GM06990 (cell line): ENCODE data around the gene IL36RN.
"Not testable (repeated sequence)": the region's sequence is repeated elsewhere in the genome, so short reads cannot be mapped to it uniquely, and the experiment has no call there.

ENCODE experiments used
- DNase-seq: peaks from one replicate; pipeline ENCODE4 v3.0.0-alpha.2; 2011; ENCODE audit not compliant: insufficient read length; ENCODE audit errors: extremely low read depth
- H3K27me3 ChIP-seq: replicated peaks from 2 replicates; pipeline ENCODE4 v1.6.0; 2011; ENCODE audit warnings: low read length; ENCODE audit not compliant: control insufficient read depth, insufficient read depth
- H3K36me3 ChIP-seq: 2 replicates; pipeline ENCODE4 v1.5.1; 2011; ENCODE audit warnings: low read length; ENCODE audit not compliant: control insufficient read depth, insufficient read depth
- H3K4me3 ChIP-seq: replicated peaks from 2 replicates; pipeline ENCODE4 v1.5.1; 2011; ENCODE audit warnings: low read depth, mild to moderate bottlenecking, control low read depth, low read length
- TF ChIP-seq, protein P1 (sequence below): IDR thresholded peaks from 2 replicates; pipeline ENCODE4 v1.5.1; 2011; ENCODE audit warnings: low read length, control low read depth, mild to moderate bottlenecking, inconsistent platforms; ENCODE audit not compliant: insufficient read depth, poor library complexity, severe bottlenecking

Gene IL36RN

DNA sequence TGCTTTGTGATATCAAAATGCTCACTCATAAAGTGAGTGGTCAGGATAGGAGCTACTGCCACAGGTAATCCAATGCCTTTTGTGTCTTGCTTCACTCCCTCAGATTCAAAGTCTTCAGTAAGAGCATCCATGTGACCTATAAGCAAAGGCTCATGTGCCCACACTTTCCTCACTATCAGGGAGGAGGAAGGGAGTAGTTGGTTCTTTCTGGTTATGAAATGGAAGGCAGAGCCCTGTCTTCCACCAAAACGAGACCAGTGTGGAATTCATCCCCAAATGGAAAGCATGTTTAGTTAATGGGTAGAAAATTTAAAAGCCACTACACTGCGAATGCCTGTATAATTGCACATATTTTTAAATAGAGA lies 34.6 kb downstream of the IL36RN start:
- Histone ChIP-seq H3K36me3 (no peaks in the 10 kb centered on the region), H3K27me3 (no peaks in the 10 kb centered on the region), H3K4me3 (no peak overlapping the region)
- TF ChIP-seq, protein P1, sequence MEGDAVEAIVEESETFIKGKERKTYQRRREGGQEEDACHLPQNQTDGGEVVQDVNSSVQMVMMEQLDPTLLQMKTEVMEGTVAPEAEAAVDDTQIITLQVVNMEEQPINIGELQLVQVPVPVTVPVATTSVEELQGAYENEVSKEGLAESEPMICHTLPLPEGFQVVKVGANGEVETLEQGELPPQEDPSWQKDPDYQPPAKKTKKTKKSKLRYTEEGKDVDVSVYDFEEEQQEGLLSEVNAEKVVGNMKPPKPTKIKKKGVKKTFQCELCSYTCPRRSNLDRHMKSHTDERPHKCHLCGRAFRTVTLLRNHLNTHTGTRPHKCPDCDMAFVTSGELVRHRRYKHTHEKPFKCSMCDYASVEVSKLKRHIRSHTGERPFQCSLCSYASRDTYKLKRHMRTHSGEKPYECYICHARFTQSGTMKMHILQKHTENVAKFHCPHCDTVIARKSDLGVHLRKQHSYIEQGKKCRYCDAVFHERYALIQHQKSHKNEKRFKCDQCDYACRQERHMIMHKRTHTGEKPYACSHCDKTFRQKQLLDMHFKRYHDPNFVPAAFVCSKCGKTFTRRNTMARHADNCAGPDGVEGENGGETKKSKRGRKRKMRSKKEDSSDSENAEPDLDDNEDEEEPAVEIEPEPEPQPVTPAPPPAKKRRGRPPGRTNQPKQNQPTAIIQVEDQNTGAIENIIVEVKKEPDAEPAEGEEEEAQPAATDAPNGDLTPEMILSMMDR: no peak
- no peak for DNase-seq

DNA sequence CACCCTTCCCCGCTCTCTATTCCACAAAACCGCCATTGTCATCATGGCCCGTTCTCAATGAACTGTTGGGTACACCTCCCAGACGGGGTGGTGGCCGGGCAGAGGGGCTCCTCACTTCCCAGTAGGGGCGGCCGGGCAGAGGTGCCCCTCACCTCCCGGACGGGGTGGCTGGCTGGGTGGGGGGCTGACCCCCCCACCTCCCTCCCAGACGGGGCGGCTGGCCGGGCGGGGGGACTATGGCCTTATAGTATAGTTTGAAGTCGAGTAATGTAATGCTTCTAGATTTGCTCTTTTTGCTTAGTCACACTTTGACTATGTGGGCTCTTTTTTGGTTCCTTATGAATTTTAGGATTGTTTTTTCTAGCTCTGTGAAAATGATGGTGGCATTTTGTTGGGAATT lies 37.3 kb downstream of the IL36RN start:
- not testable (repeated sequence) for DNase-seq, H3K36me3 ChIP-seq

DNA sequence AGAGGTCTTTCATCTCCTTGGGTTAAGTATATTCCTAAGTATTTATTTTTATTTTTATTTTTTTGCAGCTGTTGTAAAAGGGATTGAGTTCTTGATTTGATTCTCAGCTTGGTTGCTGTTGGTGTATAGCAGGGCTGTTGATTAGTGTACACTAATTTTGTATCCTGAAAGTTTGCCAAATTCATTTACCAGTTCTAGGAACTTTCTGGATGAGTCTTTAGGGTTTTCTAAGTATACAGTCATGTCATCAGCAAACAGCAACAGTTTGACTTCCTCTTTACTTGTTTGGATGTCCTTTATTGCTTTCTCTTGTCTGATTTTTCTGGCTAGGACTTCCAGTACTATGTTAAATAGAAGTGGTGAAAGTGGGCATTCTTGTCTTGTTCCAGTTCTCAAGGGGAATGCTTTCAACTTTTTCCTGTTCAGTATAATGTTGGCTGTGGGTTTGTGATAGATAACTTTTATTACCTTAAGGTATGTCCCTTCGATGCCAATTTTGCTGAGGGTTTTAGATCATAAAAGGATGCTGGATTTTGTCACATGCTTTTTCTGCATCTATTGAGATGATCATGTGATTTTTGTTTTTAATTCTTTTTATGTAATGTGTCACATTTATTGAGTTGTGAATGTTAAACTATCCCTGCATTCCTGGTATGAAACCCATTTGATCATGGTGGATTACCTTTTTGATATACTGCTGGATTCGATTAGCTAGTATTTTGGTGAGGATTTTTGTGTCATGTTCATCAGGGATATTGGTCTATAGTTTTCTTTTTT lies 38.0 kb downstream of the IL36RN start:
- not testable (repeated sequence) for DNase-seq, H3K27me3 ChIP-seq, H3K4me3 ChIP-seq, H3K36me3 ChIP-seq

More for the DNA sequence above, 37.3 kb downstream of the IL36RN start:
- not testable (repeated sequence) for H3K4me3 ChIP-seq, H3K27me3 ChIP-seq

DNA sequence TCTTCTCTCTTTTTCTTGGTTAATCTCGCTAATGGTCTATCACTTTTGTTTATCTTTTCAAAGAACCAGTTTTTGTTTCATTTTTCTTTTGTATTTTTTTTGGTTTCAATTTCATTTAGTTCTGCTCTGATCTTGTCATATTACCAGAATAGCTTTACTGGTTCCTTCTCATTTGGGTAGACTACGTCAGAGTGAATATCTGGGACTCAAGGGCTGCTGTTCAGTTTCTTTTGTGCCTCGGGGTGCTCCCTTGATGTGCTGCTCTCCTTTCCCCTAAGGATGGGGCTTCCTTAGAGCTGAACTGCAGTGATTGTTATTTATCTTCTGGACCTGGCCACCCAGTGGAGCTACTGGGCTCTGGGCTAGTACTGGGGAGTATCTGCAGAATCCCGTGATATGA lies 39.0 kb downstream of the IL36RN start:
- TF ChIP-seq, protein P1: no peak
- H3K27me3 ChIP-seq: no peaks in the 10 kb centered on the region
- no peaks in the 10 kb centered on the region for H3K36me3 ChIP-seq
- H3K4me3 ChIP-seq: no peak overlapping the region
- no peak for DNase-seq

DNA sequence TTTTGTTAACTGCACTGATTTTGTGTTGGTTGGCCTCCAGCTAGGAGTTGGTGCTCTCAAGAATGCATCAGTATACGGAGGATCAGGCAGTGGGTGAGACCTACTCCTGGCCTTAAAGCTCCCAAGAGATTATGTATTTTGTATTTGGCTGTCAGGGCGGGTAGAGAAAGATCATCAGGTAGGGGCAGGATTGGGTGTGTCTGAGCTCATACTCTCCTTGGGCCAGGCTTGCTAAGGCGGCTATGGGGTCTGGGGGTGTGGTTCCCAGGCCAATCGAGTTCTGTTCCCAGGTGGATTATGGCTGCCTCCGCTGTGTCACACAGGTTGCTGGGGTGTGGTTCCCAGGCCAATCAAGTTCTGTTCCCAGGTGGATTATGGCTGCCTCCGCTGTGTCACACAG lies 39.5 kb downstream of the IL36RN start:
- H3K36me3 ChIP-seq: no peaks in the 10 kb centered on the region
- TF ChIP-seq, protein P1: no peak
- no peaks in the 10 kb centered on the region for H3K27me3 ChIP-seq
- no peak for DNase-seq
- no peak overlapping the region for H3K4me3 ChIP-seq

DNA sequence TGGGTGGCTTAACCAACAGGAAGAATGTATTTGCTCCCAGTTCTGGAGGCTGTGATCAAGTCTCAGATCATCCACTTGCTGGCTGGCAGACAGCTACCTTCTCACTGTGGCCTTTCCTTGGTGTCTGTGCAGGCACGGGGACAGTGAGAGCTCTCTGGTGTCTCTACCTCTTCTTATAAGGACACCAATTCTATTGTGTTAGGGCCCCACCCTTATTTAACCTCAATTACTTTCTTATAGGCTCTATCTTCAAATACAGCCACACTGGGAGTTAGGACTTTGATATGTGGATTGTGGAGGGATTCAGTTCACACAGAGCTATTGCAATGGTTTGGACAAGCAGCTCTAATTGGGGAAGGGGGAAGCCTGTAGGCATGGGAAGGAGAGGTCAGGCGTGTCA lies 43.1 kb downstream of the IL36RN start:
- H3K27me3 ChIP-seq: no peaks in the 10 kb centered on the region
- TF ChIP-seq, protein P1: no peak
- no peak for DNase-seq
- H3K4me3 ChIP-seq: no peak overlapping the region
- no peaks in the 10 kb centered on the region for H3K36me3 ChIP-seq

DNA sequence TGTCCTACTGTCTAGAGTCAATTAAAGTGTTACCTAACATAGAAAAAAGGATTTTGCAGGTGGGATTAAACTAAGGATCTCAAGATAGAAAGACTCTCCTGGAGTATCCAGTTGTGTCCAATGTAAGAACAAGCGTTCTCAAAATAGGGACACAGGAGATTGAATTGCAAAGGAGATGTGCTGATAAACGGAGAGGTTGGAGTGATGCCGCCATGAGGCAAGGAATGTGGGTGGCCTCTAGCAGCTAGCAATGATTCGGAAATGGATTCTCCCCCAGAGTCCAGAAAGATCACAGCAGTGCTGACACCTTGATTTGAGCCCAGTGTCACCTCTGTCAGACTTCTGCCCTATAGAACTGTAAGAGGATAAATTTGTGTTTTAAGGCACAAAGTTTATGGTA lies 44.3 kb downstream of the IL36RN start:
- no peaks in the 10 kb centered on the region for H3K36me3 ChIP-seq
- no peak overlapping the region for H3K4me3 ChIP-seq
- DNase-seq: no peak
- H3K27me3 ChIP-seq: no peaks in the 10 kb centered on the region
- TF ChIP-seq, protein P1: no peak
